Uterus (tissue), 4 donors: Measurements from ENCODE around the gene CDHR1. TPM values are rescaled to one million over a fixed set of nuclear protein-coding genes. Genes with fewer than 3 reads are reported as not detected.

Source experiments
- DNase-seq, 2 donors: peaks; one replicate each; pipeline ENCODE4 v3.0.0-alpha.2; 2019 to 2020
- H3K27ac ChIP-seq, 2 donors: fragments of 200-600 bp; sonication (generic); 1 replicate in 1 of 2; 2 replicates in 1 of 2; pipeline ENCODE4 v1.5.1; 2016 to 2018
- H3K27me3 ChIP-seq, 2 donors: fragments of 200-600 bp; sonication (generic); one replicate each; pipeline ENCODE4 v1.5.1; 2018 to 2019; ENCODE audit warnings: control low read depth in 1 of 2
- H3K36me3 ChIP-seq, 2 donors: fragments of 200-600 bp; sonication (generic); one replicate each; pipeline ENCODE4 v1.5.1; 2019; ENCODE audit warnings: control low read depth in 1 of 2
- H3K4me1 ChIP-seq, 2 donors: fragments of 200-600 bp; sonication (generic); one replicate each; pipeline ENCODE4 v1.5.1; 2018 to 2019; ENCODE audit warnings: control low read depth in 1 of 2
- H3K4me3 ChIP-seq, 2 donors: fragments of 200-600 bp; sonication (generic); 1 replicate in 1 of 2; 2 replicates in 1 of 2; pipeline ENCODE4 v1.5.1; 2018 to 2019; ENCODE audit warnings: mild to moderate bottlenecking in 1 of 2
- H3K9me3 ChIP-seq, 2 donors: fragments of 200-600 bp; sonication (generic); one replicate each; pipeline ENCODE4 v1.5.1; 2019; ENCODE audit warnings: control low read depth in 1 of 2
- CTCF ChIP-seq, 4 experiments: fragments of 200-600 bp in 2 of 4; fragments of 450-650 bp in 2 of 4; sonication (generic) in 2 of 4; IDR thresholded peaks; one replicate each; pipeline ENCODE4 v1.5.1; 2016 to 2019; ENCODE audit warnings: antibody characterized with exemption in 4 of 4, mild to moderate bottlenecking in 2 of 4, moderate library complexity in 1 of 4
- POLR2A ChIP-seq, 2 donors: fragments of 450-650 bp; IDR thresholded peaks; one replicate each; pipeline ENCODE4 v1.6.1; 2016; ENCODE audit warnings: antibody characterized with exemption in 2 of 2, mild to moderate bottlenecking in 1 of 2, moderate library complexity in 1 of 2
- intact Hi-C: fragments of 100-400 bp; cut with DNase I; formaldehyde crosslinking; loops from one replicate; pipeline ENCODE4 v1.15.1; 2023; ENCODE audit warnings: low total_unique reads
- total RNA-seq, 4 donors: library from RNA; depleted of rRNA in 3 of 4; stranded (reverse); fragments of >200 nt in 3 of 4; gene quantifications; one replicate each; pipeline versions ENCODE4 v1.1.0 to v1.2.4, GENCODE V29; 2014 to 2023
- donor health status: DM: yes; HTN: yes; CAD: no.

Gene CDHR1
- total RNA-seq, 4 donors from 2014 or later, result under 0.01 to 1.5 (median 1.0) TPM; not detected in 1

- Histone ChIP-seq H3K27me3 (no peaks in the 10 kb centered on the region), H3K4me3 (no peak overlapping the region), H3K9me3 (no peaks in the 10 kb centered on the region), H3K27ac (no peak overlapping the region), H3K4me1 (no peaks in the 10 kb centered on the region), H3K36me3 (no peaks in the 10 kb centered on the region)
- intact Hi-C loops, result no loop called here
- no peak for DNase-seq
- TF ChIP-seq POLR2A (IDR thresholded peaks at IDR 0.05) (no peak), CTCF (IDR thresholded peaks at IDR 0.05) (no peak)
Observed at GRCh38 chr10:84232376-84232775, 38.0 kb downstream of the CDHR1 start.

DNA sequence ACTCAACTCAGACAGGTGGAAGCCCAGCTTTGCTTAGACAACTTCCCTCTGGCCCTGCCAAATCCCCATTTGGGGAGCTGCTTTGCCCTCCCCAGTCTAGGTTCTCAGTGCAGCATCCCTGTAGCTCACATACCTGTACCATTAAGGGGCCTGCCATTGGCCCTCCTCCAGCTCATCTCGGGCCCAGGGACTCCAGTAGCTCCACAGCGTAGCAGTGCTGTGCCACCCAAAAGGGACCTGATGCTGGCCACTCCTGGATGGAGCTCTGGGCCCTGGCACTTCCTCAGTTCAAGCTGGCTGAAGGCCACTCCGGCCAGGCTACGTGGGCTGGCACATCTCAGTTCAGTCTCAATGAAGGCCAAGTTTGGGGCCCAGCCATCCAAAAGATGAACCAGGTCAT is 39.6 kb downstream of the CDHR1 start:
- H3K27ac ChIP-seq, result no peak overlapping the region
- TF ChIP-seq POLR2A (IDR thresholded peaks at IDR 0.05) (no peak), CTCF (IDR thresholded peaks at IDR 0.05) (no peak)

GRCh38 chr10:84234479-84234878 is 40.1 kb downstream of the CDHR1 start:
- Histone ChIP-seq H3K27ac (no peak overlapping the region), H3K27me3 (no peaks in the 10 kb centered on the region), H3K9me3 (no peaks in the 10 kb centered on the region), H3K4me3 (no peak overlapping the region), H3K4me1 (no peaks in the 10 kb centered on the region), H3K36me3 (no peaks in the 10 kb centered on the region)
- intact Hi-C loops, result no loop called here
- no peak for DNase-seq
- no peak for TF ChIP-seq POLR2A (IDR thresholded peaks at IDR 0.05)
- no peak for TF ChIP-seq CTCF (IDR thresholded peaks at IDR 0.05)

More for the DNA sequence above, 39.6 kb downstream of the CDHR1 start:
- Histone ChIP-seq H3K4me1 (no peaks in the 10 kb centered on the region), H3K4me3 (no peak overlapping the region), H3K27me3 (no peaks in the 10 kb centered on the region), H3K36me3 (no peaks in the 10 kb centered on the region), H3K9me3 (no peaks in the 10 kb centered on the region)
- no peak for DNase-seq
- intact Hi-C loops, result no loop called here

- Histone ChIP-seq H3K4me1 (no peaks in the 10 kb centered on the region), H3K36me3 (no peaks in the 10 kb centered on the region), H3K27me3 (no peaks in the 10 kb centered on the region), H3K9me3 (no peaks in the 10 kb centered on the region), H3K27ac (no peak overlapping the region), H3K4me3 (no peak overlapping the region)
- TF ChIP-seq CTCF (IDR thresholded peaks at IDR 0.05) (no peak), POLR2A (IDR thresholded peaks at IDR 0.05) (no peak)
- no peak for DNase-seq
- intact Hi-C loops, result no loop called here
Observed at GRCh38 chr10:84235096-84235495, 40.8 kb downstream of the CDHR1 start.

GRCh38 chr10:84236807-84237198 is 42.5 kb downstream of the CDHR1 start:
- TF ChIP-seq POLR2A (IDR thresholded peaks at IDR 0.05) (no peak), CTCF (IDR thresholded peaks at IDR 0.05) (no peak)
- no peak overlapping the region for H3K4me3 ChIP-seq

More at GRCh38 chr10:84236807-84237198, 42.5 kb downstream of the CDHR1 start:
- H3K36me3 ChIP-seq, result no peaks in the 10 kb centered on the region
- no peaks in the 10 kb centered on the region for H3K9me3 ChIP-seq
- no peak overlapping the region for H3K27ac ChIP-seq
- intact Hi-C loops, result no loop called here
- DNase-seq, result no peak
- H3K27me3 ChIP-seq, result no peaks in the 10 kb centered on the region
- H3K4me1 ChIP-seq, result no peaks in the 10 kb centered on the region
